Measurements from ENCODE around the gene ACO1. TPM values are rescaled to one million over a fixed set of nuclear protein-coding genes. Genes with fewer than 3 reads are reported as not detected.

The ACO1 gene
- total RNA-seq, 2 donors from 2014 or later: 48.8 to 51.1 TPM

- Histone ChIP-seq H3K9me3 (no peaks in the 10 kb centered on the region), H3K36me3 (replicated peaks in 1 of 2; ENCODE audit: insufficient read depth in 1 of 2, low read depth in 2 of 2) (peaks cover 14 to 25% of the 10 kb centered on the region in 2 donors), H3K4me3 (no peak overlapping the region), H3K27me3 (no peaks in the 10 kb centered on the region), H3K27ac (no peak overlapping the region), H3K4me1 (peaks cover 15% of the 10 kb centered on the region)
- intact Hi-C loops (cut with DNase I): no loop called here
- WGBS, 2 donors: 98 to 100% methylated on average over 3 of the region's 3 CpGs
- no peak for ATAC-seq
- TF ChIP-seq POLR2A (IDR thresholded peaks at IDR 0.05): no peak
- no peak for TF ChIP-seq CTCF (IDR thresholded peaks at IDR 0.05)
- DNase-seq: no peak
Measured at GRCh38 chr9:32406046-32406445, 21.6 kb downstream of the ACO1 start.

- DNase-seq (no peak), ATAC-seq (no peak)
- WGBS, 2 donors: 85 to 88% methylated on average over 3 of the region's 3 CpGs
- intact Hi-C loops (cut with DNase I): no loop called here
- TF ChIP-seq POLR2A (IDR thresholded peaks at IDR 0.05): no peak
- no peak for TF ChIP-seq CTCF (IDR thresholded peaks at IDR 0.05)
- no peak overlapping the region for H3K27ac ChIP-seq
- H3K36me3 ChIP-seq (replicated peaks in 1 of 2; ENCODE audit: insufficient read depth in 1 of 2, low read depth in 2 of 2): peaks cover 10 to 23% of the 10 kb centered on the region in 2 donors
- no peaks in the 10 kb centered on the region for H3K9me3 ChIP-seq
- H3K4me1 ChIP-seq: peaks cover 7% of the 10 kb centered on the region
- H3K27me3 ChIP-seq: no peaks in the 10 kb centered on the region
- no peak overlapping the region for H3K4me3 ChIP-seq
Measured at GRCh38 chr9:32411753-32412152, 27.3 kb downstream of the ACO1 start.

- no peaks in the 10 kb centered on the region for H3K9me3 ChIP-seq
- H3K4me1 ChIP-seq: peaks cover 7% of the 10 kb centered on the region
- H3K36me3 ChIP-seq (replicated peaks in 1 of 2; ENCODE audit: insufficient read depth in 1 of 2, low read depth in 2 of 2): peaks cover 10 to 18% of the 10 kb centered on the region in 2 donors
- no peak for ATAC-seq
- no peak overlapping the region for H3K27ac ChIP-seq
- DNase-seq: no peak
- no peak for TF ChIP-seq CTCF (IDR thresholded peaks at IDR 0.05)
- no peak for TF ChIP-seq POLR2A (IDR thresholded peaks at IDR 0.05)
- intact Hi-C loops (cut with DNase I): no loop called here
- H3K27me3 ChIP-seq: no peaks in the 10 kb centered on the region
- no peak overlapping the region for H3K4me3 ChIP-seq
- 94 to 97% methylated on average over 3 of the region's 3 CpGs for WGBS, 2 donors
Measured at GRCh38 chr9:32412440-32412839, 28.0 kb downstream of the ACO1 start.

GRCh38 chr9:32413424-32413823 is 29.0 kb downstream of the ACO1 start:
- no peak overlapping the region for H3K27ac ChIP-seq
- H3K4me1 ChIP-seq: peaks cover 7% of the 10 kb centered on the region
- no peaks in the 10 kb centered on the region for H3K27me3 ChIP-seq
- TF ChIP-seq CTCF (IDR thresholded peaks at IDR 0.05): no peak
- TF ChIP-seq POLR2A (IDR thresholded peaks at IDR 0.05): no peak
- H3K9me3 ChIP-seq: no peaks in the 10 kb centered on the region
- H3K4me3 ChIP-seq: no peak overlapping the region
- ATAC-seq (no peak), DNase-seq (no peak)
- H3K36me3 ChIP-seq (replicated peaks in 1 of 2; ENCODE audit: insufficient read depth in 1 of 2, low read depth in 2 of 2): peaks cover 6 to 13% of the 10 kb centered on the region in 2 donors
- intact Hi-C loops (cut with DNase I): no loop called here

GRCh38 chr9:32414856-32415255 is 30.4 kb downstream of the ACO1 start:
- H3K4me3 ChIP-seq: no peak overlapping the region
- intact Hi-C loops (cut with DNase I): no loop called here
- DNase-seq: no peak
- 85 to 88% methylated on average over 2 of the region's 2 CpGs for WGBS, 2 donors
- TF ChIP-seq CTCF (IDR thresholded peaks at IDR 0.05) (no peak), POLR2A (IDR thresholded peaks at IDR 0.05) (no peak)
- no peaks in the 10 kb centered on the region for H3K9me3 ChIP-seq
- no peak for ATAC-seq
- peaks cover 7% of the 10 kb centered on the region for H3K4me1 ChIP-seq
- H3K27me3 ChIP-seq: no peaks in the 10 kb centered on the region
- no peak overlapping the region for H3K27ac ChIP-seq
- H3K36me3 ChIP-seq (replicated peaks in 1 of 2; ENCODE audit: insufficient read depth in 1 of 2, low read depth in 2 of 2): peaks cover 0 to 13% of the 10 kb centered on the region in 2 donors
